IMR-90 (cell line): ENCODE data around the gene ZNF512B. TPM values are rescaled to one million over a fixed set of nuclear protein-coding genes. Genes with fewer than 3 reads are reported as not detected.

Source experiments
- ATAC-seq: fragments of 200-7000 bp; cut with Tn5 transposase; 2 replicates; pipeline ENCODE4 v1.9.1; 2020; ENCODE audit warnings: low read depth, mild to moderate bottlenecking, moderate library complexity
- BruUV-seq: library from RNA; stranded (reverse); fragments of 400-500 nt; replicated peaks from 2 replicates; lab custom pipeline; 2021; lab: Mats Ljungman, UMichigan
- CTCF ChIA-PET: fragments of 300-600 bp; formaldehyde crosslinking; extraction: SDS; loops from one replicate; lab custom pipeline; 2021; ENCODE audit warnings: antibody characterized with exemption; lab: Yijun Ruan, JAX
- POLR2A ChIA-PET: fragments of 300-600 bp; sonication (Branson Sonifier 250); formaldehyde crosslinking; loops from one replicate; lab custom pipeline; 2022; ENCODE audit warnings: antibody characterized with exemption; ENCODE audit not compliant: unreplicated experiment; lab: Charles Lee
- DNase-seq: peaks from one replicate; pipeline ENCODE4 v3.0.0; 2013
- H2AFZ ChIP-seq: replicated peaks from 2 replicates; pipeline ENCODE3; 2013; ENCODE audit warnings: low read length, mild to moderate bottlenecking; ENCODE audit not compliant: poor library complexity
- H2AK5ac ChIP-seq: 2 replicates; pipeline ENCODE4 v1.6.1; 2013; ENCODE audit warnings: low read depth, low read length, inconsistent platforms
- H2AK9ac ChIP-seq: replicated peaks from 2 replicates; pipeline ENCODE3; 2013; ENCODE audit warnings: mild to moderate bottlenecking, low read depth, low read length, moderate library complexity; ENCODE audit not compliant: poor library complexity
- H2BK120ac ChIP-seq: 2 replicates; pipeline ENCODE4 v1.6.1; 2013; ENCODE audit warnings: low read depth, low read length, inconsistent platforms
- H2BK15ac ChIP-seq: 3 replicates; pipeline ENCODE4 v1.6.1; 2013; ENCODE audit warnings: low read depth, low read length, inconsistent platforms
- H2BK20ac ChIP-seq: 2 replicates; pipeline ENCODE4 v1.6.1; 2013; ENCODE audit warnings: low read depth, mild to moderate bottlenecking, inconsistent platforms, low read length, moderate library complexity
- H2BK5ac ChIP-seq: 2 replicates; pipeline ENCODE4 v1.6.1; 2013; ENCODE audit warnings: mild to moderate bottlenecking, low read depth, low read length, inconsistent platforms; ENCODE audit not compliant: poor library complexity, severe bottlenecking
- H3K14ac ChIP-seq: replicated peaks from 2 replicates; pipeline ENCODE4 v1.6.1; 2013; ENCODE audit warnings: low read depth, low read length, inconsistent platforms
- H3K18ac ChIP-seq: 2 replicates; pipeline ENCODE4 v1.6.1; 2013; ENCODE audit warnings: low read depth, low read length, control low read depth
- H3K23ac ChIP-seq: 2 replicates; pipeline ENCODE4 v1.6.1; 2013; ENCODE audit warnings: low read depth, low read length, inconsistent platforms
- H3K27ac ChIP-seq: 2 replicates; pipeline ENCODE4 v1.5.1; 2013; ENCODE audit warnings: mild to moderate bottlenecking, control low read depth, low read length; ENCODE audit not compliant: insufficient read depth
- H3K27me3 ChIP-seq: 2 replicates; pipeline ENCODE4 v1.6.1; 2013; ENCODE audit warnings: low read length; ENCODE audit not compliant: control insufficient read depth, insufficient read depth
- H3K36me3 ChIP-seq: 2 replicates; pipeline ENCODE4 v1.6.1; 2013; ENCODE audit warnings: low read length, mixed read lengths; ENCODE audit not compliant: control insufficient read depth, insufficient read depth
- H3K4ac ChIP-seq: 2 replicates; pipeline ENCODE4 v1.6.1; 2013; ENCODE audit warnings: low read depth, low read length, inconsistent platforms
- H3K4me1 ChIP-seq: 2 replicates; pipeline ENCODE4 v1.6.1; 2013; ENCODE audit warnings: low read length, mixed read lengths; ENCODE audit not compliant: control insufficient read depth, insufficient read depth
- H3K4me2 ChIP-seq: 2 replicates; pipeline ENCODE4 v1.6.1; 2013; ENCODE audit warnings: low read depth, mild to moderate bottlenecking, control low read depth, low read length, moderate library complexity
- H3K4me3 ChIP-seq: 2 replicates; pipeline ENCODE4 v1.5.1; 2013; ENCODE audit warnings: low read depth, mild to moderate bottlenecking, control low read depth, low read length, moderate library complexity; ENCODE audit not compliant: insufficient read depth
- H3K56ac ChIP-seq: 2 replicates; pipeline ENCODE4 v1.6.1; 2013; ENCODE audit warnings: low read length, inconsistent platforms; ENCODE audit not compliant: insufficient read depth; ENCODE audit errors: extremely low read depth
- H3K79me1 ChIP-seq, 2 experiments: 2 replicates each; pipeline ENCODE4 v1.6.1; 2013; ENCODE audit warnings: low read length in 2 of 2, inconsistent platforms in 1 of 2, low read depth in 1 of 2
- H3K9ac ChIP-seq: 2 replicates; pipeline ENCODE4 v1.6.1; 2013; ENCODE audit warnings: low read depth, low read length, control low read depth
- H3K9me1 ChIP-seq: 2 replicates; pipeline ENCODE4 v1.6.1; 2013; ENCODE audit warnings: low read length, inconsistent platforms; ENCODE audit not compliant: insufficient read depth
- H3K9me3 ChIP-seq: 2 replicates; pipeline ENCODE4 v1.6.1; 2013; ENCODE audit warnings: low read length; ENCODE audit not compliant: control insufficient read depth, insufficient read depth
- H4K20me1 ChIP-seq: 2 replicates; pipeline ENCODE4 v1.6.1; 2013; ENCODE audit warnings: low read length, inconsistent platforms; ENCODE audit not compliant: insufficient read depth
- H4K5ac ChIP-seq: 2 replicates; pipeline ENCODE4 v1.6.1; 2013; ENCODE audit warnings: mild to moderate bottlenecking, low read depth, low read length, control low read depth
- H4K8ac ChIP-seq, 2 experiments: 2 replicates each; pipeline ENCODE4 v1.6.1; 2013; ENCODE audit warnings: low read depth in 2 of 2, low read length in 2 of 2, control low read depth in 1 of 2, inconsistent platforms in 1 of 2
- H4K91ac ChIP-seq: 2 replicates; pipeline ENCODE4 v1.6.1; 2013; ENCODE audit warnings: low read depth, low read length, inconsistent platforms; ENCODE audit not compliant: insufficient read depth
- BHLHE40 ChIP-seq: fragments of 150-350 bp; IDR thresholded peaks from 2 replicates; pipeline ENCODE4 v1.6.1; 2016; ENCODE audit warnings: mild to moderate bottlenecking, low read depth, low read length
- CEBPB ChIP-seq: IDR thresholded peaks from 2 replicates; pipeline ENCODE4 v1.6.1; 2012; ENCODE audit warnings: low read depth, low read length, improper control_type of control experiment
- CHD1 ChIP-seq: IDR thresholded peaks from 2 replicates; pipeline ENCODE4 v1.6.1; 2012; ENCODE audit warnings: low read depth, low read length, improper control_type of control experiment
- FOS ChIP-seq: fragments of 150-350 bp; IDR thresholded peaks from 2 replicates; pipeline ENCODE4 v1.6.1; 2016; ENCODE audit warnings: low read depth, low read length
- MXI1 ChIP-seq: IDR thresholded peaks from 2 replicates; pipeline ENCODE4 v1.6.1; 2012; ENCODE audit warnings: low read depth, mild to moderate bottlenecking, low read length, moderate library complexity, borderline replicate concordance
- NFE2L2 ChIP-seq: fragments of 150-350 bp; IDR thresholded peaks from 2 replicates; pipeline ENCODE4 v1.6.1; 2016; ENCODE audit warnings: low read depth, mild to moderate bottlenecking, low read length
- POLR2A ChIP-seq: IDR thresholded peaks from 2 replicates; pipeline ENCODE4 v1.6.1; 2012; ENCODE audit warnings: mild to moderate bottlenecking, low read depth, low read length
- RAD21 ChIP-seq: IDR thresholded peaks from 2 replicates; pipeline ENCODE4 v1.6.1; 2012; ENCODE audit warnings: low read length, improper control_type of control experiment
- RFX5 ChIP-seq: IDR thresholded peaks from 2 replicates; pipeline ENCODE4 v1.8.0; 2012; ENCODE audit warnings: low read depth, mild to moderate bottlenecking, low read length, moderate library complexity
- SMC3 ChIP-seq: fragments of 150-350 bp; IDR thresholded peaks from 2 replicates; pipeline ENCODE4 v1.6.1; 2016; ENCODE audit warnings: low read depth, mild to moderate bottlenecking, antibody characterized with exemption, low read length, moderate library complexity
- WGBS, 2 experiments: methylation state at CpG; one replicate each; pipeline versions ENCODE4 v1.1.5 to v1.1.7; 2013; ENCODE audit warnings: missing lambda C conversion rate in 2 of 2; ENCODE audit not compliant: insufficient read length in 1 of 2; ENCODE audit errors: extremely low coverage in 2 of 2; 5-methylcytosine and 5-hydroxymethylcytosine counted together
- dilution Hi-C: fragments of 300-500 bp; cut with HindIII; formaldehyde crosslinking; loops from one replicate; pipeline ENCODE4 v1.14.3; 2018; ENCODE audit warnings: low sequenced_read_pairs; ENCODE audit not compliant: unreplicated experiment
- in situ Hi-C: fragments of 300-500 bp; cut with MboI; formaldehyde crosslinking; loops from 3 replicates; pipeline ENCODE4 v1.14.3; 2019; ENCODE audit warnings: low sequenced_read_pairs, inconsistent platforms, mixed read lengths
- intact Hi-C: fragments of 100-400 bp; cut with micrococcal nuclease; formaldehyde crosslinking; loops from 2 replicates; pipeline ENCODE4 v1.10.0; 2022
- polyA plus RNA-seq, 3 experiments: library from polyadenylated mRNA; depleted of rRNA; stranded (reverse); fragments of >200 nt; gene quantifications; 2 replicates each; pipeline ENCODE4 v1.2.3, GENCODE V29; 2012; ENCODE audit warnings: low replicate concordance in 1 of 3
- total RNA-seq: library from RNA; depleted of rRNA; stranded (reverse); fragments of >200 nt; gene quantifications from 2 replicates; pipeline ENCODE4 v1.2.3, GENCODE V29; 2012
- TF ChIP-seq, protein P1 (sequence below): fragments of 150-350 bp; IDR thresholded peaks from 2 replicates; pipeline ENCODE4 v1.6.1; 2017; ENCODE audit warnings: mild to moderate bottlenecking, antibody characterized with exemption, low read length, low read depth
- TF ChIP-seq, protein P2 (sequence below): conservative IDR thresholded peaks from 2 replicates; pipeline ENCODE4 v1.5.1; 2012; ENCODE audit warnings: mild to moderate bottlenecking, low read depth, low read length, improper control_type of control experiment
- TF ChIP-seq, protein P3 (sequence below): fragments of 150-350 bp; IDR thresholded peaks from 2 replicates; pipeline ENCODE4 v1.6.1; 2016; ENCODE audit warnings: low read depth, mild to moderate bottlenecking, low read length, moderate library complexity, borderline replicate concordance

Gene ZNF512B
- total and polyA plus RNA-seq, 2 of the 4 experiments (the other 2 are of a cell fraction): 6.5 to 15.6 TPM

DNA sequence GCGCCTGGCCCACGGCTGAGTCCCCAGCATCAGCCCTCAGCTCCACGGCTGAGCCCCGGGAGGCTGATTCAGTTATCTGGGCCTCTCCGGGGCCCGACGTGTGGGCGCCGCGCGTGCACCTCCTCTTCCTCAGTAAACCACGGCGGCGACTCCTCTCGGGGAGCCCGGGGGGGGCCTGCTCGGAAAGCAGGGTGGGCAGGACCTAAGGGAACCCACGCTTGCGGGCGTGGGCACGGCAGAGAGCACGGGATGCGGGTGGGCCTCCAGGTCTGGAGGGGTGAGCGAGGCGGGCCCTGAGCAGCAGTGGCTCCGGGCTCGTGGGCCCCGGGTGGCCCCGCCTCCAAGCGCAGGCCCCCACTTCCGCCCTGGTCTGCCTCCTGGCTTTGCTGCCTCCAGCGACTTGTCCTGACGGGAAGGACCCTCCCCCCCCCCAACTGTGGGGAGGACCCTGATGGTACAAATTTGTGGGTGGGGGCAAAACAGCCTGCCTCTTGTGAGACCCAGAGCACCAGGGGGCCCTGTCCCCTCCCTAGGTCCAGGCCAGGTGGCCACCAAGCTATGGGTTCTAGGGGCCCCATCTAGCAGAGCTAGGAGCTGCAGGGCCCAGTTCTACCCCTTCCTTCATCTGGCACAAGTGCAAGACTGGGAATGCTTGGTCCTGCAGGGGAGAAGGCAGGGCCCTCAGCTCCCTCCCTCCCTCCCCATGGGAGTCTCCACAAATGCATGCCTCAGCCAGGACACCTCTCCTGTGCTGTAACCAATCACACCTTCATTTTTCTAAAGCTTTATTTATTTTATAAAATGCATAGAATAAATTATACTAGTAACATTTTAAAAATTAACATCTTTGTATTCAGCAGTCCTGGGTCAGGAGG is 30.4 kb downstream of the ZNF512B start (continued):
- TF ChIP-seq RAD21: no peak

DNA sequence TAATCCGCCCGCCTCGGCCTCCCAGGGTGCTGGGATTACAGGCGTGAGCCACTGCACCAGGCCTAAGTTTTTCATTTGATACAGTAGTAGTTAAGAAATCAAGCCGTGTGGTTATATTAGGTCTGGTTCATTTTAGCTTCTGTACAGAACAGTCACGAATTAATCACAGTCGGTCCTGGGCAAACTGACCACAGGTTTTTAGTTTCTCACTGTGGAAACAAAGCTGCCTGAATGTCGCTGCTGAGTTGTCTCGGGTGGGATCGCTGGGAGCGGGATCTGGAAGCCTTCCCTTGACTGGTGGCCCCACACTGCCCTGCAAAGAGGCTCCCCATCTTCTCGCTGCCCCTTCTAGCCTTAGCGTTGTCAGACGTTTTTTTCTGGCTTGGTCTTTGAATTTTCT is 32.1 kb downstream of the ZNF512B start:
- H3K14ac ChIP-seq: no peak overlapping the region
- no peak overlapping the region for H3K23ac ChIP-seq
- dilution Hi-C loops (no loop called here), in situ Hi-C loops (no loop called here), intact Hi-C loops (no loop called here)
- H2AFZ ChIP-seq: no peak overlapping the region
- H3K4me1 ChIP-seq: no peaks in the 10 kb centered on the region
- H3K9me3 ChIP-seq: no peaks in the 10 kb centered on the region
- H3K9ac ChIP-seq: no peak overlapping the region
- no peak overlapping the region for H2BK120ac ChIP-seq
- no peak overlapping the region for H3K56ac ChIP-seq
- H2BK15ac ChIP-seq: no peak overlapping the region
- WGBS, 2 experiments: 87% methylated on average over 9 of the region's 14 CpGs; no CpG with 5 or more reads in 1 of the 2 experiments
- peaks cover 61% of the 10 kb centered on the region for H4K20me1 ChIP-seq
- H4K91ac ChIP-seq: no peak overlapping the region
- no peak overlapping the region for H3K4me3 ChIP-seq
- H3K18ac ChIP-seq: no peak overlapping the region
- ChIA-PET CTCF (no interaction called here), POLR2A (no interaction called here)
- DNase-seq (no peak), ATAC-seq (no peak)
- BruUV-seq: no TSS peak
- peaks cover 48% of the 10 kb centered on the region for H3K36me3 ChIP-seq
- H3K27me3 ChIP-seq: no peaks in the 10 kb centered on the region
- H3K9me1 ChIP-seq: peaks cover 6% of the 10 kb centered on the region; the same call in 1 of the 2 replicates
- no peak overlapping the region for H2AK9ac ChIP-seq
- H4K8ac ChIP-seq: no peak overlapping the region
- H3K79me1 ChIP-seq: peaks cover 32 to 60% of the 10 kb centered on the region in 2 experiments
- H4K5ac ChIP-seq: no peak overlapping the region
- H2AK5ac ChIP-seq: no peak overlapping the region
- no peak overlapping the region for H3K27ac ChIP-seq
- H2BK5ac ChIP-seq: no peak overlapping the region
- no peak overlapping the region for H2BK20ac ChIP-seq
- H3K4me2 ChIP-seq: no peak overlapping the region
- H3K4ac ChIP-seq: no peak overlapping the region
- TF ChIP-seq MXI1: no peak
- no peak for TF ChIP-seq BHLHE40
- TF ChIP-seq CEBPB: no peak
- no peak for TF ChIP-seq RAD21
- TF ChIP-seq, protein P1, sequence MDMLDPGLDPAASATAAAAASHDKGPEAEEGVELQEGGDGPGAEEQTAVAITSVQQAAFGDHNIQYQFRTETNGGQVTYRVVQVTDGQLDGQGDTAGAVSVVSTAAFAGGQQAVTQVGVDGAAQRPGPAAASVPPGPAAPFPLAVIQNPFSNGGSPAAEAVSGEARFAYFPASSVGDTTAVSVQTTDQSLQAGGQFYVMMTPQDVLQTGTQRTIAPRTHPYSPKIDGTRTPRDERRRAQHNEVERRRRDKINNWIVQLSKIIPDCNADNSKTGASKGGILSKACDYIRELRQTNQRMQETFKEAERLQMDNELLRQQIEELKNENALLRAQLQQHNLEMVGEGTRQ: no peak
- TF ChIP-seq CHD1: no peak
- TF ChIP-seq NFE2L2: no peak
- no peak for TF ChIP-seq SMC3
- no peak for TF ChIP-seq FOS
- no peak for TF ChIP-seq RFX5
- no peak for TF ChIP-seq POLR2A
- TF ChIP-seq, protein P2, sequence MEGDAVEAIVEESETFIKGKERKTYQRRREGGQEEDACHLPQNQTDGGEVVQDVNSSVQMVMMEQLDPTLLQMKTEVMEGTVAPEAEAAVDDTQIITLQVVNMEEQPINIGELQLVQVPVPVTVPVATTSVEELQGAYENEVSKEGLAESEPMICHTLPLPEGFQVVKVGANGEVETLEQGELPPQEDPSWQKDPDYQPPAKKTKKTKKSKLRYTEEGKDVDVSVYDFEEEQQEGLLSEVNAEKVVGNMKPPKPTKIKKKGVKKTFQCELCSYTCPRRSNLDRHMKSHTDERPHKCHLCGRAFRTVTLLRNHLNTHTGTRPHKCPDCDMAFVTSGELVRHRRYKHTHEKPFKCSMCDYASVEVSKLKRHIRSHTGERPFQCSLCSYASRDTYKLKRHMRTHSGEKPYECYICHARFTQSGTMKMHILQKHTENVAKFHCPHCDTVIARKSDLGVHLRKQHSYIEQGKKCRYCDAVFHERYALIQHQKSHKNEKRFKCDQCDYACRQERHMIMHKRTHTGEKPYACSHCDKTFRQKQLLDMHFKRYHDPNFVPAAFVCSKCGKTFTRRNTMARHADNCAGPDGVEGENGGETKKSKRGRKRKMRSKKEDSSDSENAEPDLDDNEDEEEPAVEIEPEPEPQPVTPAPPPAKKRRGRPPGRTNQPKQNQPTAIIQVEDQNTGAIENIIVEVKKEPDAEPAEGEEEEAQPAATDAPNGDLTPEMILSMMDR: no peak
- TF ChIP-seq, protein P3, sequence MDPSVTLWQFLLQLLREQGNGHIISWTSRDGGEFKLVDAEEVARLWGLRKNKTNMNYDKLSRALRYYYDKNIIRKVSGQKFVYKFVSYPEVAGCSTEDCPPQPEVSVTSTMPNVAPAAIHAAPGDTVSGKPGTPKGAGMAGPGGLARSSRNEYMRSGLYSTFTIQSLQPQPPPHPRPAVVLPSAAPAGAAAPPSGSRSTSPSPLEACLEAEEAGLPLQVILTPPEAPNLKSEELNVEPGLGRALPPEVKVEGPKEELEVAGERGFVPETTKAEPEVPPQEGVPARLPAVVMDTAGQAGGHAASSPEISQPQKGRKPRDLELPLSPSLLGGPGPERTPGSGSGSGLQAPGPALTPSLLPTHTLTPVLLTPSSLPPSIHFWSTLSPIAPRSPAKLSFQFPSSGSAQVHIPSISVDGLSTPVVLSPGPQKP: no peak
